ENCODE data around the gene LRRK1.

LRRK1 gene

GRCh38 chr15:101037090-101037830 is 118.1 kb downstream of the LRRK1 start:
- TF ChIP-seq, protein P1, sequence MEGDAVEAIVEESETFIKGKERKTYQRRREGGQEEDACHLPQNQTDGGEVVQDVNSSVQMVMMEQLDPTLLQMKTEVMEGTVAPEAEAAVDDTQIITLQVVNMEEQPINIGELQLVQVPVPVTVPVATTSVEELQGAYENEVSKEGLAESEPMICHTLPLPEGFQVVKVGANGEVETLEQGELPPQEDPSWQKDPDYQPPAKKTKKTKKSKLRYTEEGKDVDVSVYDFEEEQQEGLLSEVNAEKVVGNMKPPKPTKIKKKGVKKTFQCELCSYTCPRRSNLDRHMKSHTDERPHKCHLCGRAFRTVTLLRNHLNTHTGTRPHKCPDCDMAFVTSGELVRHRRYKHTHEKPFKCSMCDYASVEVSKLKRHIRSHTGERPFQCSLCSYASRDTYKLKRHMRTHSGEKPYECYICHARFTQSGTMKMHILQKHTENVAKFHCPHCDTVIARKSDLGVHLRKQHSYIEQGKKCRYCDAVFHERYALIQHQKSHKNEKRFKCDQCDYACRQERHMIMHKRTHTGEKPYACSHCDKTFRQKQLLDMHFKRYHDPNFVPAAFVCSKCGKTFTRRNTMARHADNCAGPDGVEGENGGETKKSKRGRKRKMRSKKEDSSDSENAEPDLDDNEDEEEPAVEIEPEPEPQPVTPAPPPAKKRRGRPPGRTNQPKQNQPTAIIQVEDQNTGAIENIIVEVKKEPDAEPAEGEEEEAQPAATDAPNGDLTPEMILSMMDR (IDR thresholded peaks at IDR 0.05; ENCODE audit: low read depth, low read length, missing control alignments): no peak
- no peak overlapping the region for H3K4me3 ChIP-seq (ENCODE audit: low read depth, low read length)
- no peak for DNase-seq (ENCODE audit: low read depth)

DNA sequence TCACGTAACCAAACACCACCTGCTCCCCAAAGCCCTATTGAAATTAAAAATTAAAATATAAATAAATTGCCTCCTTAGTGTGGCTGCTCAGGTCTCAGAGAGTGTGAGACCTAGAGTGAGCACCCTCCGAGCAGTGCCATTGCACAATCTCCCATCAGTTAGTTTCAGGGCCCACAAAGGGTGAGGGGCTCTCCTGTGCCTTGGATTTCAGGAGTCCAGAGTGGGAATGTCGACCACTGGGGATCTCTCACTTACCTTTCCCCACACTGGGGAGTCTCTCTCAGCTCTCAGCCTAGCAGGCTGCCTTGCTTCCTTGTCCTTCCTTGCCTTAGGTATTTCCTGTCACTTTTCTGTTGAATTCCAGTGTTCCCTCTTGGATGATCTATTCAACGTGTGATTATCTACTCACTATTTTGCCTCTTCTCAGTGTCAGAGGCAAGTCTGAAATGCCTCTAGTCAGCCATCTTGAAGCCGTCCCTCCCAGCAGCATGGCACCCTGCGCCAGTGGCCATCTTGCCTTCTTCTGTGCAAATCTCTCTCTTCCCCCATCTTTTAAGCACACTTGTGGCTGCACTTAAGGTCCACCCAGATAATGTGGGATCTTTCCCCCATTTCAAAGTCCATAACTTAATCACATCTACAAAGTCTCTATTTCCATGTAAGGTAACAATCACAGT is 119.3 kb downstream of the LRRK1 start:
- no peak overlapping the region for H3K4me3 ChIP-seq (ENCODE audit: low read depth, low read length)
- TF ChIP-seq, protein P1 (IDR thresholded peaks at IDR 0.05; ENCODE audit: low read depth, low read length, missing control alignments): no peak
- no peak for DNase-seq (ENCODE audit: low read depth)

GRCh38 chr15:101039461-101039860 is 120.3 kb downstream of the LRRK1 start:
- no peak overlapping the region for H3K4me3 ChIP-seq (ENCODE audit: low read depth, low read length)
- TF ChIP-seq, protein P1 (IDR thresholded peaks at IDR 0.05; ENCODE audit: low read depth, low read length, missing control alignments): no peak
- DNase-seq (ENCODE audit: low read depth): no peak

GRCh38 chr15:101042320-101042719 is 123.2 kb downstream of the LRRK1 start:
- no peak for DNase-seq (ENCODE audit: low read depth)
- TF ChIP-seq, protein P1 (IDR thresholded peaks at IDR 0.05; ENCODE audit: low read depth, low read length, missing control alignments): no peak
- no peak overlapping the region for H3K4me3 ChIP-seq (ENCODE audit: low read depth, low read length)

DNA sequence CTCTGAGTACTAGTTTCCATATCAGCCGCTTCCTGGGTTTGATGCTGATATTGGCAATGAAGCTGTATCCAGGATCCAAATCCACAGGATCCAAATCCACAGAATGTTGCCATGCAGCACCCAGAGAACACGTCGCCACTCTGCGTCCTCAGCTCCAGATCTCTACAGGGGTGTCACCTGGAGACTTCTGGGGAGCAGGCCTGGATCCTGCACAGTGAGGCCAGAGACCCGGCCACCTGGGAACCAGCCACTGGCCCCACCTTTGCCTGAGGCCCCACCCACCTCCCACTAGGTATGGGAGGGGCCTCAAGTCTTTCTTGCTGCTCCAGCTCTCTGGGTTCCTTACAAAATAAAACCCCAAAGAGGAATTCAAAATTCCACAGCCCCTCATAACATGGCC is 123.9 kb downstream of the LRRK1 start:
- DNase-seq (ENCODE audit: low read depth): no peak
- H3K4me3 ChIP-seq (ENCODE audit: low read depth, low read length): no peak overlapping the region
- TF ChIP-seq, protein P1 (IDR thresholded peaks at IDR 0.05; ENCODE audit: low read depth, low read length, missing control alignments): no peak

- H3K4me3 ChIP-seq (ENCODE audit: low read depth, low read length): no peak overlapping the region
- no peak for DNase-seq (ENCODE audit: low read depth)
- TF ChIP-seq, protein P1 (IDR thresholded peaks at IDR 0.05; ENCODE audit: low read depth, low read length, missing control alignments): no peak
Observed at GRCh38 chr15:101043911-101044624, 124.9 kb downstream of the LRRK1 start.

All from GM12864 (cell line).